GM21825 (cell line): ENCODE results near the gene NRP1.
"Not testable (repeated sequence)": the region's sequence is repeated elsewhere in the genome, so short reads cannot be mapped to it uniquely, and the experiment has no call there.

Source experiments
- ATAC-seq: cut with Tn5 transposase; IDR thresholded peaks from one replicate; pipeline ENCODE4 v1.9.1; 2021; ENCODE audit warnings: mild to moderate bottlenecking, moderate library complexity; ENCODE audit not compliant: unreplicated experiment

NRP1 gene

GRCh38 chr10:33240931-33241330, 93.5 kb downstream of the NRP1 start:
- ATAC-seq, result no peak

GRCh38 chr10:33240258-33240657, 94.2 kb downstream of the NRP1 start:
- no peak for ATAC-seq

- no peak for ATAC-seq
Measured at GRCh38 chr10:33239257-33239656, 95.2 kb downstream of the NRP1 start.

GRCh38 chr10:33238643-33239042, 95.8 kb downstream of the NRP1 start:
- no peak for ATAC-seq

- ATAC-seq, result no peak
Measured at GRCh38 chr10:33237736-33238624, 96.5 kb downstream of the NRP1 start.

- no peak for ATAC-seq
Measured at GRCh38 chr10:33236916-33237315, 97.6 kb downstream of the NRP1 start.

- ATAC-seq, result no peak
Measured at GRCh38 chr10:33235951-33236350, 98.5 kb downstream of the NRP1 start.

- no peak for ATAC-seq
Measured at GRCh38 chr10:33235251-33235884, 99.1 kb downstream of the NRP1 start.

GRCh38 chr10:33234831-33235237, 99.6 kb downstream of the NRP1 start:
- ATAC-seq, result no peak

- ATAC-seq, result no peak
Measured at GRCh38 chr10:33233635-33234034, 100.8 kb downstream of the NRP1 start.

GRCh38 chr10:33233221-33233620, 101.2 kb downstream of the NRP1 start:
- ATAC-seq, result no peak

GRCh38 chr10:33231621-33232350, 102.7 kb downstream of the NRP1 start:
- no peak for ATAC-seq

GRCh38 chr10:33229949-33230267, 104.6 kb downstream of the NRP1 start:
- ATAC-seq, result no peak

GRCh38 chr10:33229252-33229948, 105.1 kb downstream of the NRP1 start:
- no peak for ATAC-seq

GRCh38 chr10:33228426-33228825, 106.0 kb downstream of the NRP1 start:
- no peak for ATAC-seq

GRCh38 chr10:33227489-33227888, 107.0 kb downstream of the NRP1 start:
- no peak for ATAC-seq

GRCh38 chr10:33224251-33224965, 110.1 kb downstream of the NRP1 start:
- ATAC-seq, result no peak

GRCh38 chr10:33223326-33224000, 111.0 kb downstream of the NRP1 start:
- ATAC-seq, result no peak

GRCh38 chr10:33222304-33222703, 112.2 kb downstream of the NRP1 start:
- ATAC-seq, result not testable (repeated sequence)

- no peak for ATAC-seq
Measured at GRCh38 chr10:33217854-33218253, 116.6 kb downstream of the NRP1 start.
